Tongue (tissue), 2 donors: Measurements from ENCODE around the gene KCNJ12. TPM values are rescaled to one million over a fixed set of nuclear protein-coding genes. Genes with fewer than 3 reads are reported as not detected.
"Not testable (repeated sequence)": the region's sequence is repeated elsewhere in the genome, so short reads cannot be mapped to it uniquely, and the experiment has no call there.

ENCODE experiments used
- DNase-seq: peaks from one replicate; pipeline ENCODE4 v3.0.0-alpha.2; 2015
- total RNA-seq: library from RNA; depleted of rRNA; stranded (reverse); fragments of >200 nt; gene quantifications from one replicate; pipeline ENCODE4 v1.2.3, GENCODE V29; 2014

The KCNJ12 gene
- total RNA-seq, 1 donor from 2014 or later = 34.0 TPM

GRCh38 chr17:21452377-21453143 lies 76.4 kb downstream of the KCNJ12 start:
- DNase-seq = peak; percentile 87

- peak; percentile 46 for DNase-seq
Measured at GRCh38 chr17:21453144-21453898, 77.2 kb downstream of the KCNJ12 start.

GRCh38 chr17:21454006-21454405 lies 77.8 kb downstream of the KCNJ12 start:
- not testable (repeated sequence) for DNase-seq

GRCh38 chr17:21454441-21454840 lies 78.3 kb downstream of the KCNJ12 start:
- DNase-seq = no peak

- no peak for DNase-seq
Measured at GRCh38 chr17:21455761-21456160, 79.6 kb downstream of the KCNJ12 start.

GRCh38 chr17:21456449-21456848 lies 80.3 kb downstream of the KCNJ12 start:
- DNase-seq = not testable (repeated sequence)

GRCh38 chr17:21457051-21458026 lies 81.2 kb downstream of the KCNJ12 start:
- peak; percentile 90 for DNase-seq

GRCh38 chr17:21458054-21458453 lies 81.9 kb downstream of the KCNJ12 start:
- DNase-seq = no peak

- DNase-seq = no peak
Measured at GRCh38 chr17:21459536-21459935, 83.4 kb downstream of the KCNJ12 start.

- DNase-seq = no peak
Measured at GRCh38 chr17:21460358-21460757, 84.2 kb downstream of the KCNJ12 start.

GRCh38 chr17:21462237-21462636 lies 86.1 kb downstream of the KCNJ12 start:
- DNase-seq = peak; percentile 39

GRCh38 chr17:21463204-21463661 lies 87.1 kb downstream of the KCNJ12 start:
- DNase-seq = no peak

- DNase-seq = peak; percentile 47
Measured at GRCh38 chr17:21463779-21464407, 87.7 kb downstream of the KCNJ12 start.

GRCh38 chr17:21464611-21465021 lies 88.5 kb downstream of the KCNJ12 start:
- no peak for DNase-seq

GRCh38 chr17:21466550-21466949 lies 90.4 kb downstream of the KCNJ12 start:
- no peak for DNase-seq

- no peak for DNase-seq
Measured at GRCh38 chr17:21467196-21467595, 91.0 kb downstream of the KCNJ12 start.

GRCh38 chr17:21467739-21468490 lies 91.8 kb downstream of the KCNJ12 start:
- no peak for DNase-seq
